ENCODE results near the gene CTSW. TPM values are rescaled to one million over a fixed set of nuclear protein-coding genes. Genes with fewer than 3 reads are reported as not detected.

The CTSW gene
- total and polyA plus RNA-seq, 12 donors, result 0.17 to 7.9 (median 0.55) TPM; not detected in 1

- Histone ChIP-seq H3K4me1 (peaks cover 16 to 40% (median 29%) of the 10 kb centered on the region in 9 donors), H3K36me3 (peaks cover 0 to 33% (median 17%) of the 10 kb centered on the region in 9 donors), H3K27me3 (no peaks in the 10 kb centered on the region), H3K9me3 (no peaks in the 10 kb centered on the region), H3K27ac (peak within 1 kb of the TSS; percentile 84 to 97 (median 96)), H3K4me3 (peak within 1 kb of the TSS; percentile 47 to 73 (median 68))
- intact Hi-C loops (cut with DNase I), result loop anchor here in 4 of 10 donors (1.0 to 2.0 kb wide), 3 partner anchors 12 to 47 kb away; partner anchors contain the start of genes FIBP (in 2 of the 4), MUS81 (in 2 of the 4), C11orf68 (in 1 of the 4) and DRAP1 (in 1 of the 4)
- TF ChIP-seq, protein P1, sequence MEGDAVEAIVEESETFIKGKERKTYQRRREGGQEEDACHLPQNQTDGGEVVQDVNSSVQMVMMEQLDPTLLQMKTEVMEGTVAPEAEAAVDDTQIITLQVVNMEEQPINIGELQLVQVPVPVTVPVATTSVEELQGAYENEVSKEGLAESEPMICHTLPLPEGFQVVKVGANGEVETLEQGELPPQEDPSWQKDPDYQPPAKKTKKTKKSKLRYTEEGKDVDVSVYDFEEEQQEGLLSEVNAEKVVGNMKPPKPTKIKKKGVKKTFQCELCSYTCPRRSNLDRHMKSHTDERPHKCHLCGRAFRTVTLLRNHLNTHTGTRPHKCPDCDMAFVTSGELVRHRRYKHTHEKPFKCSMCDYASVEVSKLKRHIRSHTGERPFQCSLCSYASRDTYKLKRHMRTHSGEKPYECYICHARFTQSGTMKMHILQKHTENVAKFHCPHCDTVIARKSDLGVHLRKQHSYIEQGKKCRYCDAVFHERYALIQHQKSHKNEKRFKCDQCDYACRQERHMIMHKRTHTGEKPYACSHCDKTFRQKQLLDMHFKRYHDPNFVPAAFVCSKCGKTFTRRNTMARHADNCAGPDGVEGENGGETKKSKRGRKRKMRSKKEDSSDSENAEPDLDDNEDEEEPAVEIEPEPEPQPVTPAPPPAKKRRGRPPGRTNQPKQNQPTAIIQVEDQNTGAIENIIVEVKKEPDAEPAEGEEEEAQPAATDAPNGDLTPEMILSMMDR (IDR thresholded peaks at IDR 0.05), result no peak
- ATAC-seq (peak; percentile 23 to 62 (median 42)), DNase-seq (peak; percentile 60)
- 2% methylated on average over 40 to 66 of the region's 69 CpGs for WGBS, 2 donors
Measured at GRCh38 chr11:65872586-65873317, 6.9 kb upstream of the CTSW start, which contains the start of gene EFEMP2. Gene EFEMP2 (minus strand): TSS chr11:65872800. CDS start chr11:65872354, 446 bp downstream.

DNA sequence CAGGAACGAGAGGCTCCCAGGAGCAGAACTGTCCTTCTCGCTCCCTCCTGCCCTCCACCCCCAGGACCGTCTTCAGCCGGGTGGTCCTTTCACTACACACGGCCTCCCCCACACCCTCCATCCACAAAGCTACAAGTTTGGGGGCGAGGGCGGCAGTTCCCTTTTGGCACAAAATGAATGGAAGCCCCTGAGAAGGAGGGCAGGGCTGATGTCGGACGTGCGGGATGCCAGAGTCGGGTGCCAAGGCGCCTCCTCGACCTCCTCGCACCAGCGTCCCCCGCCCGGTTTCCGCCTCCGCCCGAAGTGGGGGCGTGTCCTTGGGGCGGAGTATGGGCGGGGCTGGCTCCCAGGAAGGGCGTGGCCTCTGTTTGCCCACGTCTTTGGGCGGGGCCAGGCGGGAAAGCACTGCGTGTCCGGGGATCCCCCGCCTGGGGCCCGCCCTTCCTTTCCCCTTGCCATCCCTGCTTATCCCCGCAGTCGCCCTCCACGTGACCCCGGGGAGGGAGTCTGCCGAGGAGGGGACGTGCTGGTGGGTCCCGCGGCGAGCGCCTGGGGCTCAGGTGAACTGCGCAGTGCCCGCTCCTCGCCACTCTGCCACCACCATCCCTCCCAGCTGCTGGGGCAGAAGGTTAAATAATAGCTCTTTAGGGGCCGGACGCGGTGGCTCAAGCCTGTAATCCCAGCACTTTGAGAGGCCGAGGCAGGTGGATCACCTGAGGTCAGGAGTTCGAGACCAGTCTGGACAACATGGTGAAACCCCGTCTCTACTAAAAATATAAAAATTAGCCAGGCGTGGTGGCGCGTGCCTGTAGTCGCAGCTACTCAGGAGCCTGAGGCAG is 6.1 kb upstream of the CTSW start:
- intact Hi-C loops (cut with DNase I), result loop anchor here in 4 of 10 donors (1.0 to 2.0 kb wide), 3 partner anchors 13 to 46 kb away; partner anchors contain the start of genes FIBP (in 2 of the 4), MUS81 (in 2 of the 4), C11orf68 (in 1 of the 4) and DRAP1 (in 1 of the 4)
- H3K27ac ChIP-seq, result peak overlapping the region; percentile 84 to 97 (median 96)
- peaks cover 16 to 40% (median 29%) of the 10 kb centered on the region in 9 donors for H3K4me1 ChIP-seq
- TF ChIP-seq, protein P1 (IDR thresholded peaks at IDR 0.05), result no peak
- peak overlapping the region; percentile 47 to 73 (median 68) for H3K4me3 ChIP-seq
- DNase-seq (peak; percentile 95 to 96), ATAC-seq (peak; percentile 91 to 97 (median 94))
- H3K27me3 ChIP-seq, result no peaks in the 10 kb centered on the region
- H3K9me3 ChIP-seq, result no peaks in the 10 kb centered on the region
- WGBS, 2 donors, result 7% methylated on average over 52 to 54 of the region's 54 CpGs
- H3K36me3 ChIP-seq, result peaks cover 0 to 26% (median 9%) of the 10 kb centered on the region in 9 donors

DNA sequence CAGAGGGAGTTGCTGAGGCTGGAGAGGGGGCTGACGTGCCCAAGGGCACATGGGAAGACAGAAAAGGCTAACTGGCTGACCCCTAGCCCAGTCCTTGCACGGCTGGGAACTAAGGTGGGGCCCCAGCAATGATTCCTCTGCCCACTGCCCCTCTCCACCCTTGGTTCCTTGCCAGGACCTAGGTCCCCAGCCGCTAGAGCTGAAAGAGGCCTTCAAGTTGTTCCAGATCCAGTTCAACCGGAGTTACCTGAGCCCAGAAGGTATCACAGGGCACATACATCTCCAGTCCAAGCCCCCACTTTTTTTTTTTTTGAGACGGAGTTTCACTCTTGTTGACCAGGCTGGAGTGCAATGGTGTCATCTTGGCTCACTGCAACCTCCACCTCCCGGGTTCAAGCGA is 390 bp downstream of the CTSW start:
- WGBS, 2 donors, result 80 to 82% methylated on average over 7 of the region's 7 CpGs
- Histone ChIP-seq H3K4me1 (peaks cover 0 to 15% (median 8%) of the 10 kb centered on the region in 9 donors), H3K27ac (peak overlapping the region in 1 of 10 donors; percentile 59), H3K27me3 (no peaks in the 10 kb centered on the region), H3K4me3 (peak overlapping the region in 1 of 10 donors; percentile 39), H3K36me3 (peaks cover 0 to 34% (median 19%) of the 10 kb centered on the region in 9 donors), H3K9me3 (no peaks in the 10 kb centered on the region)
- no peak for DNase-seq
- intact Hi-C loops (cut with DNase I), result loop anchor here in 4 of 10 donors (5.0 to 10.0 kb wide), 3 partner anchors 102 to 165 kb away; partner anchors contain the start of gene KAT5 (in 1 of the 4)
- no peak for ATAC-seq
- TF ChIP-seq, protein P1 (IDR thresholded peaks at IDR 0.05), result no peak
